ENCODE results near the gene TRIM33. TPM values are rescaled to one million over a fixed set of nuclear protein-coding genes. Genes with fewer than 3 reads are reported as not detected.

TRIM33 gene
- total and polyA plus RNA-seq, 2 of the 8 experiments (the other 6 are each of a cell fraction or from before 2014, with no cell fraction given): 17.1 to 52.3 TPM

DNA sequence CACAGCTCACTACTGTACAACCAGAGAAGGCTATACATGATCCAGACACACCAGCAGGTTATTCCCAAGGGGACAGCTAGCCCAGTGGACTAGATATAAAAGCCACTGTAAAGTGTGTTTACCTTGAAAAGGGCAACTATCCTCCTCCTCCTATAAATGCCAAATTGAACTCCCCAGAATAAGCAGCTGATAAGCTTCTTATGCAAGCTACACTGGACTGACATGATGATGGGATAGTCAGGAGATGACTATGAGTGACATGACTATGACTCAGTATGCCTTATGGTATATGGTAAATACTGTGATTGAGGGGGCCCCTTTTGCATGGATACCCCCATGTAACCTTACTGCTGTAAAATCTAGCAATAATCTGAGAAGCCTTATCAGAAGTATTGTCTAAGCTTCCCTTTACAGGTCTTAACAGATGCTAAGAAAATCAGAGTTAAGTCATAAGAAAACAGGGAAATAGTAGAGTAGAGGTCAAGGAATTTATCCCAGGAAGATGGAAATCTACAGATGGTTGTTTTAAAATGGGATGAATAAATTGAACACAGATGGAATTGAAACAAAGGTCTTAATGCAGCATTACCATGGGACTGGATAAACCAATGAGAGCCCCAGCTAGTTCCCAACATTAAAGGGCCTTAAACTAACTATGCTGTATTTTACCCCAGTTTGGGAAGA, 55.8 kb downstream of the TRIM33 start (continued):
- TF ChIP-seq, protein P1, sequence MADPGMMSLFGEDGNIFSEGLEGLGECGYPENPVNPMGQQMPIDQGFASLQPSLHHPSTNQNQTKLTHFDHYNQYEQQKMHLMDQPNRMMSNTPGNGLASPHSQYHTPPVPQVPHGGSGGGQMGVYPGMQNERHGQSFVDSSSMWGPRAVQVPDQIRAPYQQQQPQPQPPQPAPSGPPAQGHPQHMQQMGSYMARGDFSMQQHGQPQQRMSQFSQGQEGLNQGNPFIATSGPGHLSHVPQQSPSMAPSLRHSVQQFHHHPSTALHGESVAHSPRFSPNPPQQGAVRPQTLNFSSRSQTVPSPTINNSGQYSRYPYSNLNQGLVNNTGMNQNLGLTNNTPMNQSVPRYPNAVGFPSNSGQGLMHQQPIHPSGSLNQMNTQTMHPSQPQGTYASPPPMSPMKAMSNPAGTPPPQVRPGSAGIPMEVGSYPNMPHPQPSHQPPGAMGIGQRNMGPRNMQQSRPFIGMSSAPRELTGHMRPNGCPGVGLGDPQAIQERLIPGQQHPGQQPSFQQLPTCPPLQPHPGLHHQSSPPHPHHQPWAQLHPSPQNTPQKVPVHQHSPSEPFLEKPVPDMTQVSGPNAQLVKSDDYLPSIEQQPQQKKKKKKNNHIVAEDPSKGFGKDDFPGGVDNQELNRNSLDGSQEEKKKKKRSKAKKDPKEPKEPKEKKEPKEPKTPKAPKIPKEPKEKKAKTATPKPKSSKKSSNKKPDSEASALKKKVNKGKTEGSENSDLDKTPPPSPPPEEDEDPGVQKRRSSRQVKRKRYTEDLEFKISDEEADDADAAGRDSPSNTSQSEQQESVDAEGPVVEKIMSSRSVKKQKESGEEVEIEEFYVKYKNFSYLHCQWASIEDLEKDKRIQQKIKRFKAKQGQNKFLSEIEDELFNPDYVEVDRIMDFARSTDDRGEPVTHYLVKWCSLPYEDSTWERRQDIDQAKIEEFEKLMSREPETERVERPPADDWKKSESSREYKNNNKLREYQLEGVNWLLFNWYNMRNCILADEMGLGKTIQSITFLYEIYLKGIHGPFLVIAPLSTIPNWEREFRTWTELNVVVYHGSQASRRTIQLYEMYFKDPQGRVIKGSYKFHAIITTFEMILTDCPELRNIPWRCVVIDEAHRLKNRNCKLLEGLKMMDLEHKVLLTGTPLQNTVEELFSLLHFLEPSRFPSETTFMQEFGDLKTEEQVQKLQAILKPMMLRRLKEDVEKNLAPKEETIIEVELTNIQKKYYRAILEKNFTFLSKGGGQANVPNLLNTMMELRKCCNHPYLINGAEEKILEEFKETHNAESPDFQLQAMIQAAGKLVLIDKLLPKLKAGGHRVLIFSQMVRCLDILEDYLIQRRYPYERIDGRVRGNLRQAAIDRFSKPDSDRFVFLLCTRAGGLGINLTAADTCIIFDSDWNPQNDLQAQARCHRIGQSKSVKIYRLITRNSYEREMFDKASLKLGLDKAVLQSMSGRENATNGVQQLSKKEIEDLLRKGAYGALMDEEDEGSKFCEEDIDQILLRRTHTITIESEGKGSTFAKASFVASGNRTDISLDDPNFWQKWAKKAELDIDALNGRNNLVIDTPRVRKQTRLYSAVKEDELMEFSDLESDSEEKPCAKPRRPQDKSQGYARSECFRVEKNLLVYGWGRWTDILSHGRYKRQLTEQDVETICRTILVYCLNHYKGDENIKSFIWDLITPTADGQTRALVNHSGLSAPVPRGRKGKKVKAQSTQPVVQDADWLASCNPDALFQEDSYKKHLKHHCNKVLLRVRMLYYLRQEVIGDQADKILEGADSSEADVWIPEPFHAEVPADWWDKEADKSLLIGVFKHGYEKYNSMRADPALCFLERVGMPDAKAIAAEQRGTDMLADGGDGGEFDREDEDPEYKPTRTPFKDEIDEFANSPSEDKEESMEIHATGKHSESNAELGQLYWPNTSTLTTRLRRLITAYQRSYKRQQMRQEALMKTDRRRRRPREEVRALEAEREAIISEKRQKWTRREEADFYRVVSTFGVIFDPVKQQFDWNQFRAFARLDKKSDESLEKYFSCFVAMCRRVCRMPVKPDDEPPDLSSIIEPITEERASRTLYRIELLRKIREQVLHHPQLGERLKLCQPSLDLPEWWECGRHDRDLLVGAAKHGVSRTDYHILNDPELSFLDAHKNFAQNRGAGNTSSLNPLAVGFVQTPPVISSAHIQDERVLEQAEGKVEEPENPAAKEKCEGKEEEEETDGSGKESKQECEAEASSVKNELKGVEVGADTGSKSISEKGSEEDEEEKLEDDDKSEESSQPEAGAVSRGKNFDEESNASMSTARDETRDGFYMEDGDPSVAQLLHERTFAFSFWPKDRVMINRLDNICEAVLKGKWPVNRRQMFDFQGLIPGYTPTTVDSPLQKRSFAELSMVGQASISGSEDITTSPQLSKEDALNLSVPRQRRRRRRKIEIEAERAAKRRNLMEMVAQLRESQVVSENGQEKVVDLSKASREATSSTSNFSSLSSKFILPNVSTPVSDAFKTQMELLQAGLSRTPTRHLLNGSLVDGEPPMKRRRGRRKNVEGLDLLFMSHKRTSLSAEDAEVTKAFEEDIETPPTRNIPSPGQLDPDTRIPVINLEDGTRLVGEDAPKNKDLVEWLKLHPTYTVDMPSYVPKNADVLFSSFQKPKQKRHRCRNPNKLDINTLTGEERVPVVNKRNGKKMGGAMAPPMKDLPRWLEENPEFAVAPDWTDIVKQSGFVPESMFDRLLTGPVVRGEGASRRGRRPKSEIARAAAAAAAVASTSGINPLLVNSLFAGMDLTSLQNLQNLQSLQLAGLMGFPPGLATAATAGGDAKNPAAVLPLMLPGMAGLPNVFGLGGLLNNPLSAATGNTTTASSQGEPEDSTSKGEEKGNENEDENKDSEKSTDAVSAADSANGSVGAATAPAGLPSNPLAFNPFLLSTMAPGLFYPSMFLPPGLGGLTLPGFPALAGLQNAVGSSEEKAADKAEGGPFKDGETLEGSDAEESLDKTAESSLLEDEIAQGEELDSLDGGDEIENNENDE (IDR thresholded peaks at IDR 0.05; ENCODE audit: insufficient replicate concordance, low read length): no peak
- TF ChIP-seq NRF1 (IDR thresholded peaks at IDR 0.05; ENCODE audit: low read depth, low read length) (no peak), RNF2 (IDR thresholded peaks at IDR 0.05; ENCODE audit: borderline replicate concordance, low read depth, low read length, missing control alignments, poor library complexity, severe bottlenecking) (no peak), GABPA (IDR thresholded peaks at IDR 0.05; ENCODE audit: borderline replicate concordance, insufficient read depth, low read length) (no peak), TAF1 (IDR thresholded peaks at IDR 0.05; ENCODE audit: low read depth, low read length) (no peak), EP300 (IDR thresholded peaks at IDR 0.05; ENCODE audit: borderline replicate concordance in 1 of 2, low read depth in 2 of 2, low read length in 2 of 2) (no peak), SIRT6 (IDR thresholded peaks at IDR 0.05; ENCODE audit: low read length) (no peak), POLR2AphosphoS5 (IDR thresholded peaks at IDR 0.05; ENCODE audit: low read depth, low read length) (no peak), RXRA (IDR thresholded peaks at IDR 0.05; ENCODE audit: insufficient read depth, low read depth, low read length) (no peak)
